GM19193 (cell line): ENCODE data around the gene RRAGD.

Source experiments
- POLR2A ChIP-seq: IDR thresholded peaks from 4 replicates; pipeline ENCODE4 v1.6.1; 2011; ENCODE audit not compliant: insufficient read depth, insufficient read length; ENCODE audit errors: extremely low read depth

The RRAGD gene

DNA sequence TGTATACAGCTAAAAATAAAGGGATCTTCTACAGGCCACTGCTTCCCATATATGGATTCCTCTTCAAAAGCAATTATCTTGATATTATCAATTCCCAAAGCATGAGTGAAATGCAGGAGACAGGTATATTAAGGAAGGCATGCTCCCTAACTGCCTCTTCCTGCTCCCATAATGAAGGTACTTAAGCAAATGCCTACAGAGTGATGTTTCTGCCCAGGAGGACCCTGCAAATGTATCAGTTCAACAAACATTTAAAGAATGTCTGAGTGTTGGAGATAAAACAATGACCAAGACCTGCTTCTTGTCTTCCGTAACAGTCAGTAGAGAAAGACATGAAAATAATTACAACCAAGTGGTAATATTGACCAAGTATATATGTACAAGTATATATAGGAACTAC lies 63.7 kb downstream of the RRAGD start:
- no peak for TF ChIP-seq POLR2A

DNA sequence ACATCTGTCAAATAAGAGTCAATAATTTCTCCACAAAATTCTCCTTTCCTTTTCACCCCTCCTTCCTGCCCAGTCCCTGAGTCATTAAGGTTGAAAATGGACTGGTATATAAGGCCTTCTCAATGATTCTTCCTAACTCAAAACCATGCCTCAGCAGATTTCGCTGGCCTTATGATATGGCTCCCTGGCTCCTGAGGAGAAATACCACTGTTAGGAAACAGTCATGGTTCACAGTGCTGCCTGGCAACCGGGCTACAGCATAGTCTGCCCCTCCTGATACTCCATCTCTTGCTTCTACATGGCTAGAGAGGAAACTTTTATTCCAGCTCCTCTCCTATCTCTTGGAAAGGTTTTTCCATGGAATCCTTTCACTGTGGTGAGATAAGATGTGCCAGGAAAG lies 64.2 kb downstream of the RRAGD start:
- TF ChIP-seq POLR2A, result no peak

DNA sequence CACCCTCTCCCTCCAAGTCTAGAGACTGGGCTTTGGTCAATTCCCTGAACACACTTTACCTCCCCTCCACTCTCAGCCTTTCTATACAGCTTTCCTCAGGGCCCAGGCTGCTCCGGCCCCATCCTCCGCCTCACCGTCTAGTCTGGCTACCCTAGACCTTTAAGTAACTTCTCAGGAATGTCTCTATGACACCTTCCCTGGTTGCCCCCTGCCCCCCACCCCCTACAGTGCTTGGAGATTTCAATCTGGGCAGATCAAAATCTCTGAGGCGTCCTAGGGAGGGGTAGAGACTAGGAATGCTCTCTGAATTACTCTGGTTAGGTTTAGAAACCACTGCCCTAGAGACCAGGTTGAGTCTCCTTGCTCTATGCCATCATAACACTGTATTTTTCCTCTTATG lies 65.6 kb downstream of the RRAGD start:
- TF ChIP-seq POLR2A, result no peak

DNA sequence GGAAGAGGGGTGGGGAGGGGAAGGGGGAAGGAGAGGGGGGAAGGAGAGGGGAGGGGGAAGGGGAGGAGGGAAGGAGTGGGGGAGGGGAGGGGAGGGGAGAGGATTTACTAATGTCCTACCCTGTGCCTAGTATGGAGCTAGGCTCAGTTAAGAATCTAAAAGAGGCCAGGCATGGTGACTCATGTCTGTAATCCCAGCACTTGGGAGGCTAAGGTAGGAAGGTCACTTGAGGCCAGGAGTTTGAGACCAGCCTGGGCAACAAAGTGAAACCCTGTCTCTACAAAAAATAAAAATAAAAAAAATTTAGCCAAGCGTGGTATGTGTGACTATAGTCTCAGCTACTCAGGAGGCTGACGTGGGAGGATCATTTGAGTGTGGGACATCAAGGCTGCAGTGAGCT lies 72.5 kb downstream of the RRAGD start:
- no peak for TF ChIP-seq POLR2A

DNA sequence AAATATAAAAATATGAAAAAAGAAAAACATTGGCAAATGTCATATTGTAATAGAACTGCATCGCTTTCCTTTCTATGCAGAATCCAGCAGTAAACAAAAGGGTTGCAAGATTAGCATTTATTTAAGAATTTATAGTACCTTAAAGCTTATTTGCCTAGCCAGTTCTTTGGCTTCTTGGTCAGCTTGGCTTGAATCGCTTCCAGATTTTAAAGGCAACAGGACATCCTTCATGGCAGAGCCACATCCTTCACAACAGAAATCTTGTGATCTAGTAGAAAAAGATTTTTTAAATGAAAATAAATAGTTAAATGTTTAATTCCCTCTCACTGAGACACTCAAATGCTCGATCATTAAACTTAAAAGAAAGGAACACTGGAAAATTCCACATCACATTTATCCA lies 76.9 kb downstream of the RRAGD start:
- no peak for TF ChIP-seq POLR2A

DNA sequence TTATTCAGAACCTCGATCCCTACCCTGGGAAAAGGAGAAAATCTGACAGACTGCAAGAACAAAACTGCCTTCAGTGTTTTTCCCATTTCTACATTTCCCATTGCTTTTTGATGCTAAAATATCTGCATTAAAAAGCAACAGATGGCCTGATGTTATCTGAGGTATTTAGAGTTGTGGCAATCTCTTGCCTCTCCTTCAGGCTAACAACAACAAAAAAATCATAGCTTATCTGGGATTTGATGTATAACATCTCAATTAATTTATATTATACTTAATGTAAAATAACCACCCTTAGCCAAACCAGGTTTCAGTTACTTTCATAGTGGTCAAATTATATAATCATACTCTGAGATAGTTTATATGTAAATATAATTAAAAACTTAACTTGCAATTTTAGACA lies 81.2 kb downstream of the RRAGD start:
- TF ChIP-seq POLR2A, result no peak

DNA sequence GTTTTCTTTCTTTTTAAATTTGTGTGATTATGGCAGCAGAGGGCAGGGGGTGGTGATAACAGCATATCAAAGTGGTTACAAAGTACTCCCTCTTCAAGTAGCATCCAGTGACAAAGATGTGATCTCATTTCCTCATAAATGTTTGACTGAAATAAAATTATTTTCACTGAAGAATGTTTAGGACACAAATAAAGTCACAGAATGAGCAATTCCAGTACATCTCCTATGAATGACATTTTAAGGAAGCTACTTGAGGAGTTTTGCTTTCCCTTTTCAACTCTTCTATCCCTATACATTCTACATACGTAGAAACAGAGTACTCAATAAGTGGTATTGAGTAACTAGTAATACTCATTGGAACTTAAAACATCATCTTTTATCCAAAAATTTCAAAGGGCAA lies 83.1 kb downstream of the RRAGD start:
- no peak for TF ChIP-seq POLR2A

DNA sequence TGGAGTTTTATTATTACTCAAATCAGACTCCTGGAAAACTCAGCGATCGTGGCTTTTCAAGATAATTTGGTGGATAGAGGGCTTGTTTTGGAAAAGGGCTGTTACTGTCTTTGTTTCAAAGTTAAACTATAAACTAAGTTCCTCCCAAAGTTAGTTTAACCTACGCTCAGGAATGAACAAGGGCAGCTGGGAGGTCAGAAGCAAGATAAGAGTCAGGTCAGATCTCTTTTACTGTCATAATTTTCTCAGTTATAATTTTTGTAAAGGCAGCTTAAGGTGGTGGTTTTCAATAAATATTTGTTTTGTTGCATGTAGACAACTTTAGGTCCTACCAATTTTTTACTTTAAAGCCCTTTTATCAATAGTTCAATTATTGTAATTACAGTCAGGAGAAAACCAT lies 87.8 kb downstream of the RRAGD start:
- TF ChIP-seq POLR2A, result no peak

DNA sequence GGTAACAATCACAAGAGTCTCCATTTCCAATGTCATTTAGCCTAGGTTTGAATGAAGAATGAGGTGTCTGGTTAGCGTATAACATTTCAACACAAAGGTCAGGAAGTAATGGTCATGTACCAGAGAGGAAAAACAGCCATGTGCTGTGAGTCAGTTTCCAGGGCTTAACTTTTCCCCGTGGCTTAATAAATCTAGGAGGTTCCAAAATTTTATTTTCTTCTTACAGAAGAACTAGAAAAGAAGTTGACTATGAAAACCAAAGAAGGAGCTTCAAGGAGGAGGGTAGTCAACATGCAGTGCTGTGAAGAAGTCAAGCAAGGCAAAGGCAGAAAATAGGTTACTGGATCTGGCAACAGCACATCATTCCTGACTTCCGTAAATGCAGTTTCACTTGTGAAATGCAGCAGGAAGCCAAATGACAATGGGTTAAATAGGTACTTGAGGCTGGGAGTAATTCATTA lies 88.5 kb downstream of the RRAGD start:
- no peak for TF ChIP-seq POLR2A

DNA sequence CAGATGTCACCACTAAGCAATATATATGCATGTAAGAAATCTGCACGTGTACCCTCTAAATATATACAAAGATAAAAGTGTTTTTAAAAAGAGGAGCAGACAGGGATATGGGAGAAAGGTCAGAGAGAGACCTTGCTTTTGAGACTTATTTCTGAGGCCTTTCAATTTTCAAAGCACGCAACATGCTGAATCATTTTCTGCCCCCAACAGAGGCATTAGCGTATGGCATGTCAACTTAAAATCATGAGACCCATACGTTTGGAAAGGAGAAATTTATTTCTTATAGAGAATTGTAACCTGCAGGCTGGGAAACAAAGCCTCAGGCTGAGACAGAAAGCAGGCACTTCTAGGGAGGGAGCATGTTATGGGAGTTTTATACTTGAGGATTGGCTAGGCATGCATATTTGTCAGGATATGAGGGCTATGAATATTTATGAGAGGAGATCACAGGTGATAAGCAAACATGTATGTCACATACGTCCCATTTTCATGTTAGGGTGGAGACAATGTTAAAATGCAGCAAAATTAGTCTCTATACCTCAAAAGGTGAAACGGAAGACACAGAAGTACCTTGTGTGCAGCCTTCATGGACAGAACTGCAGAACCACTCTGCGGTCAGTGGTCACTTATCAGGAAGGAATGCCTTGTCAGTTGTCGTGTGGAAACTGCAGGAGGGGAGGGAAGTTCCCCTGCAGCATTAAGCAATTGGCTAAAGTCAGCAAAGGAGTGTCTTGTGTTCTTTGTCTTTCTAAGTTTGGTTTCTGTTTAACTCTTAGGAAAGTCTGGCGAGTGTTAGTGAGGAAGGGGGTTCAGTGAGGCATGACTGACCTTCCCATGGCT lies 90.7 kb downstream of the RRAGD start:
- no peak for TF ChIP-seq POLR2A

DNA sequence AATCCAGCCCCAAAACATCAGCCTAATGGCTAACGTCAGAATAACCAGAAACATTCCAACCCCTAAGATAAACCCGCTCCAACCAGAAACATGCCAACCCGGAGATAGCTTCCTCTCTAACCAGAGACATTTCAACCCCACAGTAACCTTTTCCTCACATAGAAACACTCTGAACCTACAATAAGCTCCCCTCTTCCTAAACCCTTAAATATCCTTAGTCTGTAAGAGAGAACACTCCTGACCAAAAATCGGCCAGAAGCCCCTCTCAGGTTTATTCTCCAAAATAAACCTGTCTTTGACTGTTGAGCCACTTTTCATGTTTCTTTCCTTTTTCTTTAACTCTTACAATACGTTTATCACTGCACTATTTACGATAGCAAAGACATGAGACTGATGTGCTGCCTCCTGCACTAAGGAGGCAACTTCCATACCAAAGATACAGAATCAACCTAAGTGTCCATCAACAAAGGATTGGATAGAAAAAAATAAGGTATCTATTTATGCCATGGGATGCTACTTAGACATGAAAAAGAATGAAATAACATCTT lies 92.0 kb downstream of the RRAGD start:
- TF ChIP-seq POLR2A, result no peak

DNA sequence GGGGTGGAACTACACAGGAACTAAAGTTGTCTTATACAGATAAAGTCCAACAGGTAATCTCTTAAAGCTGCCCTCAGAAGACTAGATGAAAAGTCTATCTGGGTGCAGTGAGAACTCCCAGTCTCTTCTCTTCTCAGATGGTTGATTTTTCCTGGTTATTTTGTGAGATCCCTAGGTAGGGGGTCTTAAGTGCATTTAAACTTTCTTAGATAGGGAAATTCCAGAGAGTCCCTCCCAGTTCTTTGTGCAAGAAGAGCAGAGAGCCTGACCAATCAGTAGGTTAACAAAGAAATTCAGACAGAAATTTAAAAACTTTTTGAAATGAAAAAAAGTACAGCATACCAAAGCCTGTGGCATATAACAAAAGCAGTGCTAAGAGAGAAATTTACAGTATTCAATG lies 95.0 kb downstream of the RRAGD start:
- no peak for TF ChIP-seq POLR2A

DNA sequence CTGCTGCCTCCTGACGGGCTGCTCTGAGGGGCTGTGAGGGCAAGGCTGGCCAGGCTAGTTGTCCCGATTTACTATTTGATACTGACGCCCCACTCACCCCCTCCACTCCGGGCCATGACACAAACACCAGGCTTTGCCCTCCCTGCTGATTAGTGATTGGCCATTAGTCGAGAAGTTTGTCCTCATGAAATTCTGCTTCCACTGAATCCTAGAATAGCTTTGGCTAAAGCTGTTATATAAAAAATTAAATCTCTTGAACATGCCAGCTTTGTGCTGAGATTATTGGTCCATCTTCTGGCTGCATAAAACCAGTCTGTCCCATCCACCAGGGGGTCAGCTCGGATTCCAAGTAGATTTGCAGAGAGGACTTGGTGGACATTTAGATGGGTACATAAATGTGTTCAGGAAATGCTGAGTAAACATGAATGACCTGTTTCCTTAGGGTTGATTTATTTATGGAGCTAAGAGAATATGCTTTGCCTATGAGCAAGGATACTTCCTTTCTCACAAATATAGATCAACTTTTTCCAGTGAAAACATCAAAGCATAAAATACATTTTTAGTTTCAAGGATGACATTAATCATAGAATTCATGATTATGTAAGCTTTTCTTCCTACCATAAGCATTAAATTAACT lies 96.7 kb downstream of the RRAGD start, which contains the start of gene GABRR2:
Gene GABRR2 (minus strand): TSS at position 51 of the 637 bp plus-strand sequence. CDS start 134 bp downstream, outside the sequence.
- TF ChIP-seq POLR2A, result no peak

DNA sequence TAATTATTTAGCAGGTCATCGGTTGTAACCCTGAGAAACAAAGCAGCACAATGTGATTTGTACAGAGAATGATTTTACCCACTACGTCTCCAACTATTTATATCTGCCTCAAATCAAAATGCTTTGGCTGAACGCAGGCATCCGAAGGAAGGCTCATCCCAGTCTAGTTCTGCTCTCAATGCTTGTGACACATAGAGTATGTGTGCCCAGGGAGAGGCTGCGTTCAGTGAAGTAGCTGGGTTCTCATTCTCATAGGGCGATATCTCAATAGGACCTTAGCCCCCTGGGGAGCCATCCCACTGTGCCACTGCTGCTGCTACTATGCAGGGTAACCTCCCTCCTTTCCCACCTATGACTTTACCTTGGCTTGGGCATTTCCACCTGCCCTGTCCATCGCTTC lies 97.4 kb downstream of the RRAGD start:
- no peak for TF ChIP-seq POLR2A
